IMR-90 (cell line): ENCODE results near the gene AMZ1. TPM values are rescaled to one million over a fixed set of nuclear protein-coding genes. Genes with fewer than 3 reads are reported as not detected.

Source experiments
- ATAC-seq: fragments of 200-7000 bp; cut with Tn5 transposase; 2 replicates; pipeline ENCODE4 v1.9.1; 2020; ENCODE audit warnings: low read depth, mild to moderate bottlenecking, moderate library complexity
- BruUV-seq: library from RNA; stranded (reverse); fragments of 400-500 nt; replicated peaks from 2 replicates; lab custom pipeline; 2021; lab: Mats Ljungman, UMichigan
- CTCF ChIA-PET: fragments of 300-600 bp; formaldehyde crosslinking; extraction: SDS; loops from one replicate; lab custom pipeline; 2021; ENCODE audit warnings: antibody characterized with exemption; lab: Yijun Ruan, JAX
- POLR2A ChIA-PET: fragments of 300-600 bp; sonication (Branson Sonifier 250); formaldehyde crosslinking; loops from one replicate; lab custom pipeline; 2022; ENCODE audit warnings: antibody characterized with exemption; ENCODE audit not compliant: unreplicated experiment; lab: Charles Lee
- DNase-seq: peaks from one replicate; pipeline ENCODE4 v3.0.0; 2013
- H2AFZ ChIP-seq: replicated peaks from 2 replicates; pipeline ENCODE3; 2013; ENCODE audit warnings: low read length, mild to moderate bottlenecking; ENCODE audit not compliant: poor library complexity
- H2AK5ac ChIP-seq: 2 replicates; pipeline ENCODE4 v1.6.1; 2013; ENCODE audit warnings: low read depth, low read length, inconsistent platforms
- H2AK9ac ChIP-seq: replicated peaks from 2 replicates; pipeline ENCODE3; 2013; ENCODE audit warnings: mild to moderate bottlenecking, low read depth, low read length, moderate library complexity; ENCODE audit not compliant: poor library complexity
- H2BK120ac ChIP-seq: 2 replicates; pipeline ENCODE4 v1.6.1; 2013; ENCODE audit warnings: low read depth, low read length, inconsistent platforms
- H2BK15ac ChIP-seq: 3 replicates; pipeline ENCODE4 v1.6.1; 2013; ENCODE audit warnings: low read depth, low read length, inconsistent platforms
- H2BK20ac ChIP-seq: 2 replicates; pipeline ENCODE4 v1.6.1; 2013; ENCODE audit warnings: low read depth, mild to moderate bottlenecking, inconsistent platforms, low read length, moderate library complexity
- H2BK5ac ChIP-seq: 2 replicates; pipeline ENCODE4 v1.6.1; 2013; ENCODE audit warnings: mild to moderate bottlenecking, low read depth, low read length, inconsistent platforms; ENCODE audit not compliant: poor library complexity, severe bottlenecking
- H3K14ac ChIP-seq: replicated peaks from 2 replicates; pipeline ENCODE4 v1.6.1; 2013; ENCODE audit warnings: low read depth, low read length, inconsistent platforms
- H3K18ac ChIP-seq: 2 replicates; pipeline ENCODE4 v1.6.1; 2013; ENCODE audit warnings: low read depth, low read length, control low read depth
- H3K23ac ChIP-seq: 2 replicates; pipeline ENCODE4 v1.6.1; 2013; ENCODE audit warnings: low read depth, low read length, inconsistent platforms
- H3K27ac ChIP-seq: 2 replicates; pipeline ENCODE4 v1.5.1; 2013; ENCODE audit warnings: mild to moderate bottlenecking, control low read depth, low read length; ENCODE audit not compliant: insufficient read depth
- H3K27me3 ChIP-seq: 2 replicates; pipeline ENCODE4 v1.6.1; 2013; ENCODE audit warnings: low read length; ENCODE audit not compliant: control insufficient read depth, insufficient read depth
- H3K36me3 ChIP-seq: 2 replicates; pipeline ENCODE4 v1.6.1; 2013; ENCODE audit warnings: low read length, mixed read lengths; ENCODE audit not compliant: control insufficient read depth, insufficient read depth
- H3K4ac ChIP-seq: 2 replicates; pipeline ENCODE4 v1.6.1; 2013; ENCODE audit warnings: low read depth, low read length, inconsistent platforms
- H3K4me1 ChIP-seq: 2 replicates; pipeline ENCODE4 v1.6.1; 2013; ENCODE audit warnings: low read length, mixed read lengths; ENCODE audit not compliant: control insufficient read depth, insufficient read depth
- H3K4me2 ChIP-seq: 2 replicates; pipeline ENCODE4 v1.6.1; 2013; ENCODE audit warnings: low read depth, mild to moderate bottlenecking, control low read depth, low read length, moderate library complexity
- H3K4me3 ChIP-seq: 2 replicates; pipeline ENCODE4 v1.5.1; 2013; ENCODE audit warnings: low read depth, mild to moderate bottlenecking, control low read depth, low read length, moderate library complexity; ENCODE audit not compliant: insufficient read depth
- H3K56ac ChIP-seq: 2 replicates; pipeline ENCODE4 v1.6.1; 2013; ENCODE audit warnings: low read length, inconsistent platforms; ENCODE audit not compliant: insufficient read depth; ENCODE audit errors: extremely low read depth
- H3K79me1 ChIP-seq, 2 experiments: 2 replicates each; pipeline ENCODE4 v1.6.1; 2013; ENCODE audit warnings: low read length in 2 of 2, inconsistent platforms in 1 of 2, low read depth in 1 of 2
- H3K9ac ChIP-seq: 2 replicates; pipeline ENCODE4 v1.6.1; 2013; ENCODE audit warnings: low read depth, low read length, control low read depth
- H3K9me1 ChIP-seq: 2 replicates; pipeline ENCODE4 v1.6.1; 2013; ENCODE audit warnings: low read length, inconsistent platforms; ENCODE audit not compliant: insufficient read depth
- H3K9me3 ChIP-seq: 2 replicates; pipeline ENCODE4 v1.6.1; 2013; ENCODE audit warnings: low read length; ENCODE audit not compliant: control insufficient read depth, insufficient read depth
- H4K20me1 ChIP-seq: 2 replicates; pipeline ENCODE4 v1.6.1; 2013; ENCODE audit warnings: low read length, inconsistent platforms; ENCODE audit not compliant: insufficient read depth
- H4K5ac ChIP-seq: 2 replicates; pipeline ENCODE4 v1.6.1; 2013; ENCODE audit warnings: mild to moderate bottlenecking, low read depth, low read length, control low read depth
- H4K8ac ChIP-seq, 2 experiments: 2 replicates each; pipeline ENCODE4 v1.6.1; 2013; ENCODE audit warnings: low read depth in 2 of 2, low read length in 2 of 2, control low read depth in 1 of 2, inconsistent platforms in 1 of 2
- H4K91ac ChIP-seq: 2 replicates; pipeline ENCODE4 v1.6.1; 2013; ENCODE audit warnings: low read depth, low read length, inconsistent platforms; ENCODE audit not compliant: insufficient read depth
- MAZ ChIP-seq: IDR thresholded peaks from 2 replicates; pipeline ENCODE4 v1.6.1; 2012; ENCODE audit warnings: low read depth, mild to moderate bottlenecking, low read length, improper control_type of control experiment, moderate library complexity, borderline replicate concordance
- RFX5 ChIP-seq: IDR thresholded peaks from 2 replicates; pipeline ENCODE4 v1.8.0; 2012; ENCODE audit warnings: low read depth, mild to moderate bottlenecking, low read length, moderate library complexity
- USF2 ChIP-seq: fragments of 150-350 bp; IDR thresholded peaks from 2 replicates; pipeline ENCODE4 v1.6.1; 2017; ENCODE audit warnings: mild to moderate bottlenecking, antibody characterized with exemption, low read length, low read depth
- WGBS, 2 experiments: methylation state at CpG; one replicate each; pipeline versions ENCODE4 v1.1.5 to v1.1.7; 2013; ENCODE audit warnings: missing lambda C conversion rate in 2 of 2; ENCODE audit not compliant: insufficient read length in 1 of 2; ENCODE audit errors: extremely low coverage in 2 of 2; 5-methylcytosine and 5-hydroxymethylcytosine counted together
- dilution Hi-C: fragments of 300-500 bp; cut with HindIII; formaldehyde crosslinking; loops from one replicate; pipeline ENCODE4 v1.14.3; 2018; ENCODE audit warnings: low sequenced_read_pairs; ENCODE audit not compliant: unreplicated experiment
- in situ Hi-C: fragments of 300-500 bp; cut with MboI; formaldehyde crosslinking; loops from 3 replicates; pipeline ENCODE4 v1.14.3; 2019; ENCODE audit warnings: low sequenced_read_pairs, inconsistent platforms, mixed read lengths
- intact Hi-C: fragments of 100-400 bp; cut with micrococcal nuclease; formaldehyde crosslinking; loops from 2 replicates; pipeline ENCODE4 v1.10.0; 2022
- polyA plus RNA-seq, 3 experiments: library from polyadenylated mRNA; depleted of rRNA; stranded (reverse); fragments of >200 nt; gene quantifications; 2 replicates each; pipeline ENCODE4 v1.2.3, GENCODE V29; 2012; ENCODE audit warnings: low replicate concordance in 1 of 3
- total RNA-seq: library from RNA; depleted of rRNA; stranded (reverse); fragments of >200 nt; gene quantifications from 2 replicates; pipeline ENCODE4 v1.2.3, GENCODE V29; 2012

The AMZ1 gene
- total and polyA plus RNA-seq, 2 of the 4 experiments (the other 2 are of a cell fraction), result 0.54 to 1.6 TPM

- Histone ChIP-seq H2AK5ac (no peak overlapping the region), H2BK5ac (no peak overlapping the region), H2BK15ac (no peak overlapping the region), H3K36me3 (no peaks in the 10 kb centered on the region), H4K8ac (no peak overlapping the region), H3K9me3 (peaks cover 2% of the 10 kb centered on the region; the same call in 1 of the 2 replicates), H3K4me1 (peaks cover 6% of the 10 kb centered on the region), H3K23ac (no peak overlapping the region), H3K14ac (no peak overlapping the region), H3K27me3 (peaks cover 12% of the 10 kb centered on the region; the same call in 1 of the 2 replicates), H4K5ac (no peak overlapping the region), H3K79me1 (no peaks in the 10 kb centered on the region), H3K9ac (no peak overlapping the region), H2AFZ (no peak overlapping the region), H2BK120ac (no peak overlapping the region), H2AK9ac (no peak overlapping the region), H4K20me1 (no peaks in the 10 kb centered on the region), H3K9me1 (no peaks in the 10 kb centered on the region), H3K18ac (no peak overlapping the region), H3K4me3 (no peak overlapping the region), H3K4me2 (no peak overlapping the region), H2BK20ac (no peak overlapping the region), H3K27ac (no peak overlapping the region), H3K4ac (no peak overlapping the region), H4K91ac (no peak overlapping the region), H3K56ac (no peak overlapping the region)
- in situ Hi-C loops, result loop anchor here (25.0 kb wide), 1 partner anchor 478 kb away; no protein-coding TSS in a partner anchor
- DNase-seq (no peak), ATAC-seq (no peak)
- CTCF ChIA-PET, result no interaction called here
- POLR2A ChIA-PET, result no interaction called here
- 100% methylated on average over 6 of the region's 11 CpGs; no CpG with 5 or more reads in 1 of the 2 experiments for WGBS, 2 experiments
- intact Hi-C loops, result no loop called here
- TF ChIP-seq USF2 (no peak), RFX5 (no peak), MAZ (no peak)
- dilution Hi-C loops, result no loop called here
- no TSS peak for BruUV-seq
These were observed 3.5 kb upstream of the AMZ1 start for GRCh38 chr7:2684501-2684900.
